ENCODE measurements around the gene METAP1.

DNA sequence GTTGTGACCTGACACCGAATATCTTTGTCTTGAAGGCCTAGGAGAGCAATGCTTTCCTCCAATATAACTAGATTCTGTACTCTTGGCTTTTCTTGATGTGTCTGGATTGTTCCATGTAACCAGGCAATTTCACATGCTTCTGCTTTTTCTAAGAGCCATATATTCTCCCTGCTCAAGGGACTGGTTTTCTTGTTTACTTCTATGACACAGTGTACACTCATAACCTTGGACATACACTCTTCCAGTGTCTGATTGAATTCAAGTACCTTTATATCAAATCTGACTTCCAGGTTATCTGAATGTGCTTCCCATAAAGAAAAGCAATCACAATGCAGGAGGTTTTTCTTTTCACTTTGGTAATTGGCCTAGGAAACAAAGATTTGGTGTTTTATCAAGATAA is 49.2 kb upstream of the METAP1 start:
- TF ChIP-seq, protein P1, sequence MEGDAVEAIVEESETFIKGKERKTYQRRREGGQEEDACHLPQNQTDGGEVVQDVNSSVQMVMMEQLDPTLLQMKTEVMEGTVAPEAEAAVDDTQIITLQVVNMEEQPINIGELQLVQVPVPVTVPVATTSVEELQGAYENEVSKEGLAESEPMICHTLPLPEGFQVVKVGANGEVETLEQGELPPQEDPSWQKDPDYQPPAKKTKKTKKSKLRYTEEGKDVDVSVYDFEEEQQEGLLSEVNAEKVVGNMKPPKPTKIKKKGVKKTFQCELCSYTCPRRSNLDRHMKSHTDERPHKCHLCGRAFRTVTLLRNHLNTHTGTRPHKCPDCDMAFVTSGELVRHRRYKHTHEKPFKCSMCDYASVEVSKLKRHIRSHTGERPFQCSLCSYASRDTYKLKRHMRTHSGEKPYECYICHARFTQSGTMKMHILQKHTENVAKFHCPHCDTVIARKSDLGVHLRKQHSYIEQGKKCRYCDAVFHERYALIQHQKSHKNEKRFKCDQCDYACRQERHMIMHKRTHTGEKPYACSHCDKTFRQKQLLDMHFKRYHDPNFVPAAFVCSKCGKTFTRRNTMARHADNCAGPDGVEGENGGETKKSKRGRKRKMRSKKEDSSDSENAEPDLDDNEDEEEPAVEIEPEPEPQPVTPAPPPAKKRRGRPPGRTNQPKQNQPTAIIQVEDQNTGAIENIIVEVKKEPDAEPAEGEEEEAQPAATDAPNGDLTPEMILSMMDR (IDR thresholded peaks at IDR 0.05 in 8 of 11, conservative IDR thresholded peaks at IDR 0.05 in 3 of 11), result no peak
- TF ChIP-seq POLR2A (IDR thresholded peaks at IDR 0.05) (no peak), POLR2AphosphoS5 (IDR thresholded peaks at IDR 0.05) (no peak)

Data from spleen (tissue), 7 donors.